GM18507 (cell line): Measurements from ENCODE around the gene SEMA4D.

Source experiments
- DNase-seq: peaks from one replicate; pipeline ENCODE4 v3.0.0; 2011; ENCODE audit warnings: low read depth; ENCODE audit not compliant: insufficient read length; ENCODE audit errors: extremely low spot score
- FAIRE-seq: peaks from 2 replicates; lab custom pipeline; 2011; peaks lifted over from hg19 to GRCh38; lab: Jason Lieb, UNC

Gene SEMA4D

DNA sequence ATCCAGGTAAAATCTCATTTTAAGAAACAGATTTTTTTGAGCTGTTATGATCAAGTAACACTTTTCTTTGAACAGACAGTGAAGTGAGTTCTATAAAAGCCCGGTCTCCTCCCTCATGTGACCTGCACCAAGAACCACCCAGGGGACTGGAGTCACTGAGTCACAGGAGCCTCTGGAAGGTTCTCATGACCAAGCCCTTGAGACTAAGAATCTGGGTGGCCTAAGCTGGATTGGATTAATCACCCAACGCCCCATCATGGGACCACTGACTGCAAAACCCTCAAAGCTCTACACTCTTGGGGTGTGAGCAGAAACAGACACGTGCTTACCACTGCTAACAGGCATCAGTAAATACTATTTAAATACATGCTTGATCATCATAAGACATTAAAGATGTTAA lies 131.2 kb downstream of the SEMA4D start:
- DNase-seq (no peak), FAIRE-seq (no peak)

DNA sequence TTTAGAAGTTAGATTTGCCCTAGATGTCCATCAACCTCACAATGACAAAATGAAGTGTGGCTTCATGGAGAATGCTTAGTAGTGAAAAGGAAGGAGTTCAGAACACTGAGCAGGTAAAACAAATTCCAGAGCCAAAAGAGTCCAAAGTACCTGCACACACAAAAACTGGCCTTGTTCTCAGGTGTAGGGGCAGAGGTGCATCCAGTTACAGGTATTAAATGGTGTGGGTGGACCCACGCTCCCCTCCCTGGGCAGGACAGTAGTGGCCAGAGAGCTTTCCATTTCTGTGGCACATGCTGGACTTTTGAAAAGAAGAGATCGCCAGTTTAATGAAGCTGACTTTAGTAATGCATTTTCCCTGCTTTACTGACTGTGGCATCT lies 132.4 kb downstream of the SEMA4D start:
- FAIRE-seq: no peak
- no peak for DNase-seq

DNA sequence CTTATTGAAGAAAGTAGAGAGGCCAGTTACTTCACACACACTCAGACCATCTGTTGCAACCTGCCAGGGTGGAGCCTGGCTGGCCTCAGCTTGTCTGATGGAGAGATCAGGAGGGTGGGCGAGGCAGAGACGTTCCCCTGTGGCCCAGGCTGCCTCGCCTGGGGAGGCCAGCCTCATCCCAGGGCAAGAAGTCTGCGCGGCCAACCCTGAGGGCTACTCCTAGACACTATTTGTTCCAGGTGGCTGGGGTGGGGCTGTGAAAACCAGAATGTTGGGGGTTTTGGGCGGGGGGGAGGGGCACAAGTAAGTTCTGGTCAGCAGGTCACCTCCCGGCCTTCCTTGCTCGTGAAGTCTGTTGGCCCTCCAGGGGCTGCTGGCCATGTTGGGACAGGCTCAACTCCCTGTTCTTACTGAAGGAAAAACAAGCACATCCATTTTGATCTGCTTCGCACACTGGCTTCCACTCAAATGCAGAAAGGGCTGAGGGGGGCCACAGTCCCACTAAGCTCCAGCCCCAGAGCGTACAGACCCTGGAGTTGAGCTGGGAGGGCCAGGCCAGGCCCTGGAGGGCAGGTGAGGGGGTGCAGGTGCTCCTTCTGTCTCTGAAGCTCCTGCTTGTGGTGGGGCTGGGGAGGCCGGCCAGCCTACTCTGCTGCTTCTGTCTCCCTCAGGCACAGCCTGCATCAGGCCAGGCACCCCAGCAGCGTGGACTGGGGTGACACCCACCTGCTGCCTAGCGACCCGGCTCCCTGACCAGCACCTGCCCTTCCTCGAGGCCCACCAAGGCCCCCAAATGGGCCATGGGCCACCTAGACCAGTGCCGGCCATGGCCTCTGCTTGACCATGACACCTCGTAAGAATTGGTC lies 133.0 kb downstream of the SEMA4D start:
- DNase-seq (no peak), FAIRE-seq (no peak)

DNA sequence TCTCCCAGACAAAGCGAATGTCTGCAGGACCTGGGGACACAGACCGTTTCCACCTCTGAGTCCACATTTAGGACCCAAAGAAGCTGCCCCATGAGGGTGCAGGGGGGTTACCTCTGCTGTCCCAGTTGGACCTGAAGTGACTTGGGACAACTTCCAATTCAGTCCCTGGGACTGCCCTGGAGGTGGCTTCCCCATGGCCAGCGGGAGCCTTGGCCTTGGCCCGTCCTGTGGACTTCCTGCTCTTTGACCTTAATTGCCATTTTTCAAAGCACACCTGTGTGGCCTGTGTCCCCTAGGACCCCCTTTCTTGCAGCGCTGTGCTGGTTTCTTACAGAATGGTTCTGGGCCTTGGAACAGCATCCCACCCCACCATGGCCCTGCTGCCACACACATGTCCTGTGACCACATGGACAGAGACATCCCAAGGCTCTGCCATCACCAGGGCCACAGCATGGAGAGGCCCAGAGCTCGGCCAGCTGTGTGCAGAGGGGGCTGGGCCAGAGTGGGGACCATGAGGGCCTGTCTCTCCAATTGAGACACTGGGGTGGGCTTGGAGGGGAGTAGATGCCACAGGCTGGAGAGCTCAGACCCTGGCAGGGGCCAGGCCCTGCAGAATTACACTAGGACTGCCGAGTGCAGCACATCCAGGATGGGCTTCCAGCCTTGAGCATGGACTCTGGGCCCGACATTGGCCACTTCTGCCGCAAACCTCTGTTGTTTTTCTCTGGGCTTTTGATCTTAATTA lies 133.8 kb downstream of the SEMA4D start:
- FAIRE-seq (no peak), DNase-seq (no peak)

DNA sequence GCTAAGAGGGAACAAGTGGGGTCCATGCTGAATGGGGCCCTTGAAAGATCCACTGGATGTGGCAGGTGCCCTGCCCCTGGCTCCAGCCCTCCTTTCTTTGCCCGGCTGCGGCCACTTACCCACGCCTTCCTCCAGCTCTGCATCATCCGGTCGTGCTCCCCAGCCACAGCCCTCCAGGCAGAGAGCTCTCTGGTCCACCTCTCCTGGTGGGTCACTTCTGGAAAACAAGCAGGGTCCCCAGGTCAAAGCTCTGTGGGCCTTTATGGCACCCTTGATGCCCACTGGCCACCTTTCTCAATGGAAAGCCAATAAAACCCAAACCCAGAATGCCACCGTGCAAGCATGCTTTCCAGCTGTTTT lies 134.6 kb downstream of the SEMA4D start:
- DNase-seq (no peak), FAIRE-seq (no peak)

DNA sequence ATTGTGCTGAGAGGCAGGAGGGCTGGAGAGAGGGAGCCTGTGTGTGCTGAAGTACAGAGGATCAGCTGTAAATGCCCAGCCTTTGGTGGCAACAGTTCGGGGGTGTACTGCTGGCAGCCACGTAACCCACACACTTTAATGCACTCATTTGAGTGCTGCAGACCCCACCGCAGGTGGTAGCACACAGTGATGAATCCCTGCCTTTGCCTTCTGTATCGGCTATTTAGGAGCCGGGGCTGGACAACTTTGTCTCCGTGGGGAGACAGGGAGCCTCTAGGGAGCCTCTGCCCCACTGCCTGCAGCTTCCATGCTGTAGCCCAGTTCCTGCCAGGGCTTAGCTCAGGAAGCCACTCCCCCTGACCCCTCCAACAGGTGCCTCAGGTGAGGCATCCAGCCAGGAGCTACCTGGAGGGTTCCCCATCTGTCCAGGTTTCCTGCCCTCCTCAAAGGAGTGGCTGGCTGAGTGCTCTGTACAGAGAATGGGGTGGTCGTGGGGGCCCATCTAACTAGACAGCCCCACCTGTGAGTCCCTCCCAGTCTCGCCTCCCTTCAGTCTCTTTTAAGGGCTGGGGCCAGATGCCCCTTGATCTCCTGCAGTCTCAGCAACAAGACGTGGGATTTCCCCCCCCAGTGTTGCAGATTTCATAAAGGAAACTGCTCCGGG lies 135.1 kb downstream of the SEMA4D start:
- FAIRE-seq (no peak), DNase-seq (no peak)

DNA sequence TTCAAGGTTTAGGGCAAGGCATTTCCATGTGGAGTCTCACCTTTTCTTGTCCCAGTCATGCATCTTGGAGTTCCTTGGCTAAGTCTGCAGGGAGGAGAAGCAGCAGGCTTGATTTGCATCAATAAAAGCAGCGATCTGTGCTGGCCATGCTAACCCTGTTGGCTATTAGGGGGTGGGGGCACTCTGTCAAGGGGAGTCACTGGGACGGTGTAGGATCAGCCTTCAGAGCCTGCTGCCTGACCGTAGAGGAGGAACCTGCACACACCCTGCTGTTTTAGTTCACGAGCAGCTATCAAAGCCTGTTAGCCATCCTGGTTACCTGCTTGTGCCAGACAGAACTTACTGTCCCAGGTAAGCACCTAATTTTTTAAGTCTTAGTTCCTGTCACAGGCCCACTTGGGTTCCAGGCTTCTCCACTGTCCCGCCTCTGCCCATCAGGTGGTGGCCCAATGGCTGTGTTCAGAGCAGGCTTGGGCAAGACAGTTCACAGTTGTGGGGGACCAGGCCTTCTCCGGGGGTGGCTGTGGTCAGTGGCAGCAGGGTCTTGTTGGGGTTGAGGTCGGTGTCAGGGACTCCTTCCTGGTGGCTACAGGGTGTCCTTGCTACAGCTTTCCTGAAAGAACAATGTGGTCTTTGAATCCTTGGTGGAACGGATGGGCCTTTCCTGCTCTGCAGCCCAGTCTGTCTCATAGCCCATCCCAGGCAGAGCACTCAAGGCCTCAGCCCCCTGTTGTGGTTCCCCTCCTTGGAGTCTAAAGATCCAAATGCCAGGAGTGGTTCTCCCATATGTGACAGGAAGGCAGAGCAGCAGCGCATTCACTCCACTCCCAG lies 135.9 kb downstream of the SEMA4D start:
- no peak for DNase-seq
- no peak for FAIRE-seq

DNA sequence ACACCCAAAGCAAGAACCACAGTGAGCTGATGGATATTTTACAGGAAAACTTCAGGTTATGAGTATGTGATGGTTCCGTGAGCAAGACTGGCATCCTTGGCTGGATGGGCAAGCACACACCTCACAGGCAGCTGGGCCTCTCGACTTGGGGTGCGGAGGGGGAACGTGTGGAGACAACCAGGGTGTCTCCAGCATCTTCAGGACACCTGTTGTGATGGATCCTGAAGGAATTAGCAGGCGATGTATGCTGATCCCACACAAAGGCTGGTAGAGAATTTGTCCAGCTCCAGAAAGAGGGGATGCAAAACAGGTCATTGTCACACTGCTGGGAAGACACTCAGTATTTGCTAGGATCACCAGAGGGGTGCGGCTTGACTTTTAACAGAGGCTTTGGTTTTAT lies 136.9 kb downstream of the SEMA4D start:
- no peak for FAIRE-seq
- no peak for DNase-seq

DNA sequence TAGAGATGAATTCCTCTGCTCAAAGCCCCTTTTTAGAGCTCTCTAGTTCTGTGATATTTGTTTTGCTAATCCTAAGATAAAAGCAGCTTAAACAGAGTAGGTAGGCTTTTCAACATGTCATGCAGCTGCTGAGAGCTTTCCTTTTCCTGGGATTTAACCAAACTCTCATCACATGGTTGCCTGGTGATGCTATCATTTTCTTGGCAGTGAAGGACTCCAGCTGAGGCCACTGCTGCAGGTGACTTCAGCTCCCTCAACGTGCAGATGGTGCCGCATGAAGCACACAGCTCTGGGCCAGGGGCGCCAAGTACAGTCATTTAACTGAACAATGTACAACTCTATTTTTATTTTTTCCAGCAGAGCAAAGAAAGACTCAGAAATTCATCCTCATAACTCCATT lies 137.4 kb downstream of the SEMA4D start:
- no peak for FAIRE-seq
- no peak for DNase-seq

DNA sequence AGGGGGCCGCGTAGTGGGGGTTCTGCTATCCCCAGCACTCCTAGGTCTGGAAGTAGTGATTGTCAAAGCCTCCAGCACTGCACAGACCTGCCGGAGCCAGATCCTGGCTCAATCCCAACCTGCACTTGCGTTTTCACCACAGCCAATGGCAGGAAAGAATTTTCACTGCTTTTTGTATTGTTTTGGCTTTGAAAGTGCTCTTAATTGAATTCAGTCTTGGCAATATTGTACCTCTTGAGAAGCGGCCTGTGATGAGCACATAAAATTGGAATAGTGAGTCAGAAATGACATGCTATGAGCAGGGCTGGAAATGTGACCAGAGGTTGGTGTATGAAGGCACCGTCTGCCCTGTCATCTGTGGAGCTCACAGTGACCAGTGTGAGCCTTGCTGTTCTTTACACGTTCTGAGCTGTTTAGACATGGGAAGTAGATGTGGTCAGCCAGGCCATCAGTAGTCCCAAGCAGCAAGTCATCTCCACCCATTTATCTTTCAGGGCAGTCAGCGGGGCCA lies 138.1 kb downstream of the SEMA4D start:
- FAIRE-seq: no peak
- DNase-seq: no peak

DNA sequence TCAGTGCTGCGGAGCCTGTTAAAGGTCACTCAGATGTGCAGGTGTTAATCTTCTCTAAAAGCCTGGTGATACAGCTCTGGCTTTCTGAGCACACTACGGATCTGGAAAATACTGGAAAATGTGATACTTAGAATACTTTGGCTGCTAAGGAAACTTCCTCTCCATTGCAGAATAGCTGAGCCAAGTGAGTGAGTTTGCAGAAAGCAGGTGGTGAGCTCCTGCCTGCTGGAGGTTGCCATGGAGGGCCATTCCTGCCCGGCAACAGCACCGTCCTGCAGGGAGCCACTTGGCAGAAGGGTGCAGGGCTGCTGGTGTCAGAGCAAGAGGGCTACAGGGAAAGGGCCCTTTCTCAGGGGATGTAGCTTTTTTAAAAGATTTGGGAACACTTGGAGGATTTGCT lies 138.9 kb downstream of the SEMA4D start:
- DNase-seq: no peak
- FAIRE-seq: no peak

DNA sequence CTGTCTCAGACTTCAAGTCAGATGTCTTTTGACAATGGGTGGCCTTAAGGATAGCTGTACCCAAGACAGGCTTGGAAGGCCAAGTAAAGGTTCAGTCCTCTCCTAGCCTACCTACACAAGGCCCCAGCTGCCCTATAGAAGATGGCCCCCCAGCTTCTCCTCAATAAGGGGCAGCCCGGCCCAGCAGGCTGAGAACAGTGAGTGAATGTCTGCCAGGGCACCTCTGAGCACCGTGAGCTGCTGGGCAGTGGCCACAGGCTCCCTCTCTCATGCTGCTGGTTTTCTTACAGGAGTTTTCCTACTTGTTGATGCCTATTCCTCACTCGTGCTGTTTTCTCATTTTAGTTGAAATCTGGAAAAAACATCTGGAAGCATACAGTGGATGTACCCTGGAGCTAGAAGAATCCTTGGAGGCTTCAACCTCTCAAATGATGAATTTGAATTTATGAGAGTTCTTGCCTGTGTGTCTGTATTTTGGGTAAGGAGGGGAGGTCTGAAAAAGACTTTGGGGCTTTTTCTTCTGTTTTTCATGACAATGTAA lies 139.5 kb downstream of the SEMA4D start:
- no peak for DNase-seq
- FAIRE-seq: no peak

DNA sequence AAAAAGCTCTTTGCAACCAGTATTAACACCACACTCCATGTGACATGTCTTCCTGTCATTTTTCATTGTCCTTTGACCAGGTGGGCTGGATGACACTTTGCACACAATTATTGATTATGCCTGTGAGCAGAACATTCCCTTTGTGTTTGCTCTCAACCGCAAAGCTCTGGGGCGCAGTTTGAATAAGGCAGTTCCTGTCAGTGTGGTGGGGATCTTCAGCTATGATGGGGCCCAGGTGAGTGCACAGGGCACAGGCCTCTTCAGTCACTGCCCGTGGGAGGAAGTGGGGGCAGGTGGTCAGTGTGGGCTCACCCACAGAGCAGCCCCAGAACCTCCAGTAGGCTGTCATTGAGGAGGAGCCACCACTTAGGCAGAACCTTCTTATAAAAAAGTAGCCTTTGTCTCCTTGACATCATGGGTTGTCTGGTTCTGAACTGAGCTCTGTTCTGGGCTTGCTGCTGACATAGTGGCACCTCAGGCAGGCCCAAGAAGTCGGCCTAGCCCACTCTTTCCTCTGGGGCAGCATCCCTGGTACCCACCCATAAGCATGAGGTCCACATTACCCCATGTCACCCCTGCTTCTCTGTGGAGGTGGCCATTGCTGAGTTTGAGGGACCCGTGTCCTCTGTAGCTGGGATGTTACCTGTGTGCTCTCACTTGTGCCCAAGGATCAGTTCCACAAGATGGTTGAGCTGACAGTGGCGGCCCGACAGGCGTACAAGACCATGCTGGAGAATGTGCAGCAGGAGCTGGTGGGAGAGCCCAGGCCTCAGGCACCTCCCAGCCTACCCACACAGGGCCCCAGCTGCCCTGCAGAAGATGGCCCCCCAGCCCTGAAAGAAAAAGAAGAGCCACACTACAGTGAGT lies 140.3 kb downstream of the SEMA4D start:
- DNase-seq (no peak), FAIRE-seq (no peak)

DNA sequence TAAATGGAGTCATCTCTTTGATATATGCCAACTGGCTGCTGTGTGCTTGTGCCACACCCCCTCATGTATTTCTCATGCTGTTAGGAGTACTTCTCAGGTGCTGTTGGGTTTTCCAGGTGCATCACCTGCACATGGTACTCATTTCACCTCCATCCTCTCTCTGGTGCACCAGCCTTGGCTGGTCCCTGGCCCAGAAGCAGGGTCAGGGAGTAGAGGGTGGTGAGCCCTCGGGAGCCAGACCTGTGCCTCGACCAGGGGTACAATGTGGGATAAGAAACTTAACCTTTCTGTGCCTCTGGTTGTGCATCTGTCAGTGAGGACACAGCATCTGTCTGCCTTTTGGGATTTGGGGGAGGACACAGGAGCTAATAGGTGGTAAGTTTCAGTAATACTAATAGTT lies 141.1 kb downstream of the SEMA4D start:
- no peak for DNase-seq
- FAIRE-seq: no peak

DNA sequence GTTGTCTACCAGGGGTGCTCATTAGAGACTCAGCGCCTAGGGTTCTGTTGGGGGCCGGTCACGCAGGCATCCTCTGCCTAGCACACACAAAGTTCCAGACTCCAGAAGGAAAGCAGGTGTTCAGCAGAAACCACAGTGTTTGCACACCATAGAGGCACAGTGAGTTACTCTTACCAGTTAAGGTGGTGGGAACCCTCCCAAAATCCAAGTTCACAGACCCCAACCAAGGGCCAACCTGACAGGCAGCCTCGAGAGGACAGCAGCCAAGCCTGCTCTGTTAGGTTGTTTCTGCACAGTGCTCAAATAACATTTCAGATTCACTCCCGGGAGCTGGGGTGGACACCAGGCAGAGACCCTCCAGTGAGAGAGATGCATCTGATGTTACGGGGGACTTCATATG lies 143.4 kb downstream of the SEMA4D start:
- no peak for FAIRE-seq
- no peak for DNase-seq

DNA sequence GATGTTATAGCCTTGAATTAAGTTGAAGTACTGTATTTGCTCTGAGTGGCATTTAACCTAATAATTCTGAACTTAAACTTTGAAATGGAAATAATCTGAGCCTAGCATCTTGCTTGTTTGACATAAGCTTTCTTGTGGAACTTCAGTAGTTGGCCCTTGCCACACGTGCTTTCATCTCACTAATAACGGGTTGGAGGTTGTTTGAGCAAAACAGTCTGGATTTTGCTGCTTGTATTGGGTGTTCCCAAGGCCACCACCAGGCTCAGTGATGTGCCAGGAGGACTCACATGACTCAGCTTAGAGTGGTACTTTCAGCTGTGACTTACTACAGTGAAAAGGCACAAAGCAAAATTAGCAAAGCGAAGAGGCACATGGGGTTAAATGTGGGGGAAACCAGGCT lies 143.9 kb downstream of the SEMA4D start:
- no peak for DNase-seq
- no peak for FAIRE-seq

DNA sequence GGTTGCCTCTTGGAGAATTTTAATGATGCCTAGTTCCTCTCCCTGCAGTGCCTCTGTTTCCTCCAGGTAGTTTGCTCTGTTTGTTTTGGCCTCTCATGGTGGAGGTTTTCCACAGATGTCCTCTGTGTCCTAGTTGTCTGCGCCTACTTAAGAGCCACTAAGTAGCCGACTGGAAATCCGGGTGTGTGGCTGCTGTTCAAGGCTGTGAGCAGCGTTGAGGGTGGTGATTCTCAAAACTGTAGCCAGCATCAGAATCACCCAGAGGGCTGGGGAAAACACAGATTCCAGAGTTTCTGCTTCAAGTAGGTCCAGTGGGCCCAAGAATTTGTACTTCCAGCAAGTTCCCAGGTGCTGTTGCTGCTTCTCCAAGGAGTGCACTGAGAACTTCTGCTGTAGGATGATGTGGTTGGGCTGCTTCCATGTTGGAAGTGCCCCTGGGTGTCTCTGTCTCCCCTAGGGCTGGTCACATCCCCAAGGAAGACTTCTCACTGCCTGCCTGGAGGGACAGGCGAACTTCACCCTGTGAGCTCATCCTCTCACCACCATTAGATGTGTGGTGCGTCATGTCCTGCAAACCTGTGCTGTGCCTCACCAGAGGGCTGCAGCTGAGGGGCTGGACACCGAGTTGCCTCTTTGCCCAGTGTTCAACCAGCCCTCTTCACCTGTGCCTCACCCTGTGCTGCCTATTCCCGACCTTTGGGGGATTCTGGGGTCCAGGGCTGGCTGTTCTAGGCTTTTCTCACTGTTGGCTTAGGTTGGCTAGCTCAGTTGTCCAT lies 144.9 kb downstream of the SEMA4D start:
- no peak for FAIRE-seq

DNA sequence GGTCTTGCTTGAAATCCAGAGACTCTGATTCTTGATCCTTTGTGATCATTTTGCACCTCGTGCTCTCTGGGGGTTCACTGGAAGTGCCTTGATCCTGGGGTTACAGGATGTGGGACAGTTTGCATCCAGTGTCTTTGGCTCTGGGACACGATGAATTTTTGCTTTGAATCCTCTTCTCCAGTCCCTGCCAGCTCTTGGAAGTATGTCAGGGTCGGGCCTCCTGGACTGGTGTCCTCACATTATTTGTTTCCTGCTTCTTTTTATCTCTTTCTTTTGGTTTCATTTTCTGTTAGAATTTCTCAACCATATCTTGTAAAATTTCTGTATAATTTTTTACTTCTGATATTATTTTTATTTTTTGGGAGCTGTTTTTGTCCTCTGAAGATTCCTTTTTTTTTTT lies 145.5 kb downstream of the SEMA4D start:
- DNase-seq (no peak), FAIRE-seq (no peak)

More for the DNA sequence above, 144.9 kb downstream of the SEMA4D start:
- DNase-seq: no peak
